Right ventricle myocardium superior (tissue), 1 donor: ENCODE results near the gene NFIA. TPM values are rescaled to one million over a fixed set of nuclear protein-coding genes. Genes with fewer than 3 reads are reported as not detected.

Source experiments
- ATAC-seq: fragments of 200-7000 bp; cut with Tn5 transposase; one replicate; pipeline ENCODE4 v1.9.1; 2020; ENCODE audit warnings: mild to moderate bottlenecking; ENCODE audit not compliant: poor library complexity
- DNase-seq: peaks from one replicate; pipeline ENCODE4 v3.0.0-alpha.2; 2020
- intact Hi-C: fragments of 100-400 bp; cut with DNase I; formaldehyde crosslinking; loops from one replicate; pipeline ENCODE4 v1.11.2; 2022
- total RNA-seq: library from RNA; stranded (reverse); fragmentation: NEBNext Ultra II Directional; extraction: Animal tissue kit (Norgen Biotek cat#: 25700); gene quantifications from one replicate; pipeline ENCODE4 v1.2.1, GENCODE V29; 2021
- donor health status: DM: no; HTN: yes; CAD: no; lungs with severe emphysema.

The NFIA gene
- total RNA-seq, 1 donor from 2014 or later = 89.5 TPM

GRCh38 chr1:61338899-61339298 is 256.5 kb downstream of the NFIA start:
- intact Hi-C loops = loop anchor here (5.0 to 10.0 kb wide), 4 partner anchors 94 to 282 kb away; partner anchors contain the start of gene NFIA
- ATAC-seq = no peak
- no peak for DNase-seq

- DNase-seq (peak; percentile 42), ATAC-seq (no peak)
- intact Hi-C loops = no loop called here
Measured at GRCh38 chr1:61341426-61341825, 259.1 kb downstream of the NFIA start.

- intact Hi-C loops = no loop called here
- DNase-seq = no peak
- no peak for ATAC-seq
Measured at GRCh38 chr1:61343734-61344420, 261.5 kb downstream of the NFIA start.

GRCh38 chr1:61344696-61345095 is 262.3 kb downstream of the NFIA start:
- intact Hi-C loops = no loop called here
- peak; percentile 60 for ATAC-seq
- DNase-seq = no peak

GRCh38 chr1:61348025-61348665 is 265.8 kb downstream of the NFIA start:
- DNase-seq (no peak), ATAC-seq (no peak)
- intact Hi-C loops = no loop called here

- ATAC-seq (peak; percentile 27), DNase-seq (no peak)
- intact Hi-C loops = no loop called here
Measured at GRCh38 chr1:61352845-61353435, 270.6 kb downstream of the NFIA start.

- DNase-seq = no peak
- peak; percentile 53 for ATAC-seq
- intact Hi-C loops = no loop called here
Measured at GRCh38 chr1:61353797-61354406, 271.5 kb downstream of the NFIA start.

- intact Hi-C loops = no loop called here
Measured at GRCh38 chr1:61356016-61356415, 273.7 kb downstream of the NFIA start.

GRCh38 chr1:61356995-61357394 is 274.6 kb downstream of the NFIA start:
- DNase-seq (no peak), ATAC-seq (no peak)
- intact Hi-C loops = no loop called here

More at GRCh38 chr1:61356016-61356415, 273.7 kb downstream of the NFIA start:
- DNase-seq (no peak), ATAC-seq (no peak)

GRCh38 chr1:61357539-61357938 is 275.2 kb downstream of the NFIA start:
- intact Hi-C loops = no loop called here
- ATAC-seq (no peak), DNase-seq (no peak)

- intact Hi-C loops = no loop called here
- DNase-seq = no peak
- ATAC-seq = no peak
Measured at GRCh38 chr1:61358770-61359455, 276.6 kb downstream of the NFIA start.

GRCh38 chr1:61361931-61362330 is 279.6 kb downstream of the NFIA start:
- DNase-seq = no peak
- ATAC-seq = no peak
- intact Hi-C loops = no loop called here

GRCh38 chr1:61362351-61362750 is 280.0 kb downstream of the NFIA start:
- DNase-seq = no peak

GRCh38 chr1:61368366-61368765 is 286.0 kb downstream of the NFIA start:
- ATAC-seq = no peak
- DNase-seq = no peak
- intact Hi-C loops = no loop called here

More at GRCh38 chr1:61362351-61362750, 280.0 kb downstream of the NFIA start:
- ATAC-seq = no peak
- intact Hi-C loops = no loop called here

- intact Hi-C loops = no loop called here
Measured at GRCh38 chr1:61368876-61369275, 286.5 kb downstream of the NFIA start.

GRCh38 chr1:61370177-61370912 is 288.0 kb downstream of the NFIA start:
- intact Hi-C loops = no loop called here
- ATAC-seq (peak; percentile 45), DNase-seq (no peak)

More at GRCh38 chr1:61368876-61369275, 286.5 kb downstream of the NFIA start:
- peak; percentile 79 for ATAC-seq
- no peak for DNase-seq

GRCh38 chr1:61370913-61371279 is 288.5 kb downstream of the NFIA start:
- ATAC-seq (no peak), DNase-seq (no peak)
- intact Hi-C loops = no loop called here

GRCh38 chr1:61372944-61373343 is 290.6 kb downstream of the NFIA start:
- DNase-seq = no peak
- ATAC-seq = no peak
- intact Hi-C loops = no loop called here
